ENCODE results near the gene KDM1A.

GRCh38 chr1:23116216-23116836 lies 97.1 kb downstream of the KDM1A start:
- TF ChIP-seq EZH2 (IDR thresholded peaks at IDR 0.05) (no peak), CTCF (IDR thresholded peaks at IDR 0.05) (no peak)

Data from neural progenitor cell (in vitro differentiated cells).